Mucosa of stomach (tissue), 1 donor: ENCODE measurements around the gene ADI1.
"Not testable (repeated sequence)": the region's sequence is repeated elsewhere in the genome, so short reads cannot be mapped to it uniquely, and the experiment has no call there.

Experiments
- H3K27me3 ChIP-seq: one replicate; pipeline ENCODE4 v1.7.0; 2013; ENCODE audit warnings: mild to moderate bottlenecking, low read length; ENCODE audit not compliant: control insufficient read depth, insufficient read depth
- H3K36me3 ChIP-seq: one replicate; pipeline ENCODE4 v1.7.0; 2013; ENCODE audit warnings: low read length; ENCODE audit not compliant: control insufficient read depth, insufficient read depth
- H3K4me1 ChIP-seq: one replicate; pipeline ENCODE4 v1.7.0; 2013; ENCODE audit warnings: mild to moderate bottlenecking, low read length; ENCODE audit not compliant: control insufficient read depth, insufficient read depth
- H3K4me3 ChIP-seq: one replicate; pipeline ENCODE4 v1.7.0; 2013; ENCODE audit warnings: low read length
- H3K9ac ChIP-seq: one replicate; pipeline ENCODE4 v1.7.0; 2013; ENCODE audit warnings: mild to moderate bottlenecking, low read length, moderate library complexity
- H3K9me3 ChIP-seq: one replicate; pipeline ENCODE4 v1.7.0; 2013; ENCODE audit warnings: mild to moderate bottlenecking, low read length, moderate library complexity; ENCODE audit not compliant: control insufficient read depth
- donor health status: Pancreatic carcinoma.

ADI1 gene

GRCh38 chr2:3461801-3462492 lies 57.4 kb downstream of the ADI1 start:
- H3K9me3 ChIP-seq, result no peaks in the 10 kb centered on the region
- no peaks in the 10 kb centered on the region for H3K27me3 ChIP-seq
- no peak overlapping the region for H3K9ac ChIP-seq
- H3K4me1 ChIP-seq, result no peaks in the 10 kb centered on the region
- no peak overlapping the region for H3K4me3 ChIP-seq
- peaks cover 8% of the 10 kb centered on the region for H3K36me3 ChIP-seq

- Histone ChIP-seq H3K4me3 (no peak overlapping the region), H3K36me3 (peaks cover 11% of the 10 kb centered on the region), H3K27me3 (no peaks in the 10 kb centered on the region), H3K9ac (no peak overlapping the region), H3K9me3 (no peaks in the 10 kb centered on the region), H3K4me1 (no peaks in the 10 kb centered on the region)
These were observed 58.2 kb downstream of the ADI1 start for GRCh38 chr2:3460831-3461800.

GRCh38 chr2:3460156-3460555 lies 59.2 kb downstream of the ADI1 start:
- H3K4me1 ChIP-seq, result no peaks in the 10 kb centered on the region
- H3K9me3 ChIP-seq, result no peaks in the 10 kb centered on the region
- peaks cover 10% of the 10 kb centered on the region for H3K36me3 ChIP-seq
- H3K4me3 ChIP-seq, result no peak overlapping the region
- H3K27me3 ChIP-seq, result no peaks in the 10 kb centered on the region
- no peak overlapping the region for H3K9ac ChIP-seq

- H3K4me3 ChIP-seq, result no peak overlapping the region
- no peaks in the 10 kb centered on the region for H3K27me3 ChIP-seq
- H3K9ac ChIP-seq, result no peak overlapping the region
- peaks cover 10% of the 10 kb centered on the region for H3K36me3 ChIP-seq
- no peaks in the 10 kb centered on the region for H3K9me3 ChIP-seq
- H3K4me1 ChIP-seq, result no peaks in the 10 kb centered on the region
These were observed 59.9 kb downstream of the ADI1 start for GRCh38 chr2:3459185-3460015.

- H3K4me1 ChIP-seq, result no peaks in the 10 kb centered on the region
- no peaks in the 10 kb centered on the region for H3K27me3 ChIP-seq
- no peak overlapping the region for H3K9ac ChIP-seq
- H3K36me3 ChIP-seq, result peaks cover 10% of the 10 kb centered on the region
- no peak overlapping the region for H3K4me3 ChIP-seq
- no peaks in the 10 kb centered on the region for H3K9me3 ChIP-seq
These were observed 60.7 kb downstream of the ADI1 start for GRCh38 chr2:3458396-3459184.

GRCh38 chr2:3457524-3458395 lies 61.6 kb downstream of the ADI1 start:
- peaks cover 10% of the 10 kb centered on the region for H3K36me3 ChIP-seq
- H3K9me3 ChIP-seq, result no peaks in the 10 kb centered on the region
- no peaks in the 10 kb centered on the region for H3K4me1 ChIP-seq

GRCh38 chr2:3456125-3456524 lies 63.2 kb downstream of the ADI1 start:
- Histone ChIP-seq H3K36me3 (peaks cover 10% of the 10 kb centered on the region), H3K4me3 (no peak overlapping the region), H3K9ac (no peak overlapping the region), H3K9me3 (no peaks in the 10 kb centered on the region), H3K4me1 (no peaks in the 10 kb centered on the region), H3K27me3 (no peaks in the 10 kb centered on the region)

More at GRCh38 chr2:3457524-3458395, 61.6 kb downstream of the ADI1 start:
- H3K27me3 ChIP-seq, result no peaks in the 10 kb centered on the region
- H3K9ac ChIP-seq, result no peak overlapping the region
- H3K4me3 ChIP-seq, result no peak overlapping the region

- Histone ChIP-seq H3K4me1 (no peaks in the 10 kb centered on the region), H3K9ac (no peak overlapping the region), H3K36me3 (peaks cover 10% of the 10 kb centered on the region), H3K9me3 (no peaks in the 10 kb centered on the region), H3K27me3 (no peaks in the 10 kb centered on the region), H3K4me3 (no peak overlapping the region)
These were observed 64.5 kb downstream of the ADI1 start for GRCh38 chr2:3454802-3455201.

- not testable (repeated sequence) for H3K9me3 ChIP-seq, H3K4me3 ChIP-seq, H3K4me1 ChIP-seq, H3K27me3 ChIP-seq, H3K9ac ChIP-seq
- H3K36me3 ChIP-seq, result peaks cover 10% of the 10 kb centered on the region
These were observed 65.3 kb downstream of the ADI1 start for GRCh38 chr2:3454005-3454404.

GRCh38 chr2:3453190-3453999 lies 65.9 kb downstream of the ADI1 start:
- H3K9me3 ChIP-seq, result no peaks in the 10 kb centered on the region
- no peak overlapping the region for H3K4me3 ChIP-seq
- no peaks in the 10 kb centered on the region for H3K27me3 ChIP-seq
- H3K4me1 ChIP-seq, result no peaks in the 10 kb centered on the region
- peaks cover 10% of the 10 kb centered on the region for H3K36me3 ChIP-seq
- H3K9ac ChIP-seq, result no peak overlapping the region
